ENCODE results near the gene SF3B5. TPM values are rescaled to one million over a fixed set of nuclear protein-coding genes. Genes with fewer than 3 reads are reported as not detected.
A peak's percentile ranks its signal among the peaks of the same experiment; 100 is the strongest.
"Not testable (repeated sequence)": the region's sequence is repeated elsewhere in the genome, so short reads cannot be mapped to it uniquely, and the experiment has no call there.

Gene SF3B5
- polyA plus RNA-seq, 12 donors = 82.1 to 98.7 (median 93.5) TPM; not detected in 1

DNA sequence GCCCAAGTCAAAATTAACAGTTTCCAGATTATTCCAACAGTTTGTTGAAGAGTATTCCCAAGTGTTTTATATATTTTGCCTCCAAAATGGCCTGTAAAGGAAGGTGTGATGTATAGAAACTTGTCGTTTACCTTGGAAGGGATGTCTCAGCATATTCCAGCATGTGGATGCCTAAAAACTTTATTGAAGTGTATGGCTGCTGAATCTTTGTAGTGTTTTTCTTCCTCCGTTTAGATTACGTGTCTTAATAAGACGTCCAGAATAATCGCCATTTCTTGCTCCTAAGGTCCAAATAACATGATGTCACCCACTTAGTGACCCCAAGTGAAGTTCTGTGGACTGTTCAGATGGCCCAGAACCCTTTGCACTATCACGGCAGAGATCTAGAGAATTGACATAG is 18.0 kb upstream of the SF3B5 start:
- DNase-seq = no peak

DNA sequence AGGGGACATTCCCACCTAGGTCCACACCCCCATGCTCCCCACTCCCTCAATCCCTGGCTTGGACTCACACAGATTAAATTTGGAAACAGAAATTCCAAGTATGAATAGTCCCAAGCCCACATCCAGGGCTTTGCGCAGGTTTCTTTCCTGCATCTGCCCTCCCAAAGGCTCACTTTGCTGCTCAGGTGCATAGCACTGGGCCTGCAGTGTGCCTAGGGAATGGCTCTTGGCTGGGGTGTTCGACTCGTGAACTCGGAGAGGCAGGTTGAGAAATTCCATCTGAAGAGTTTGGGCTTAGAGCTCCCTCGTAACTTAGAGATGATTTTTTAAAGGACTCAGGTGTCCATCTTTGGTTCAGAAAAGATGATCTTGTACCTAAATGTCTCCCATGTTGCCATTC is 14.8 kb upstream of the SF3B5 start:
- no peak for DNase-seq

DNA sequence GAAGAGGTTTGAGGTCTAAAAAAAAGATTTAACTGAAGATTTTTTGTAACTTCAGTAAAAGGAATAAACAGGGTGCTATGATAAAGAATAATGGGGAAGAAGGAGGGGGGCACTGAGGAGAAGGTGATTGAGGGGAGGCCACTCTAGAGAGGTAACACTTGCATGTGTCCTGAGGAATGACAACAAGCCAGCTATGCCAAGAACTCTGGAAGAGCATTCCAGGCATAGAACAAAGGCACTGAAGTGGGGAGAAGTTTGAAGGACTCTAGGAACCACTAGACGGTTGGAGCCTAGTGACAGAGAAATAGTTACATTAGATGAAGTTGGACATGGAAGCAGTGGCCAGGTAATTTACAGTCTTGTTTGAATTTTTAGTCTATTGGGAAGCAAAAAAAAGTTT is 10.8 kb upstream of the SF3B5 start:
- no peak for DNase-seq

DNA sequence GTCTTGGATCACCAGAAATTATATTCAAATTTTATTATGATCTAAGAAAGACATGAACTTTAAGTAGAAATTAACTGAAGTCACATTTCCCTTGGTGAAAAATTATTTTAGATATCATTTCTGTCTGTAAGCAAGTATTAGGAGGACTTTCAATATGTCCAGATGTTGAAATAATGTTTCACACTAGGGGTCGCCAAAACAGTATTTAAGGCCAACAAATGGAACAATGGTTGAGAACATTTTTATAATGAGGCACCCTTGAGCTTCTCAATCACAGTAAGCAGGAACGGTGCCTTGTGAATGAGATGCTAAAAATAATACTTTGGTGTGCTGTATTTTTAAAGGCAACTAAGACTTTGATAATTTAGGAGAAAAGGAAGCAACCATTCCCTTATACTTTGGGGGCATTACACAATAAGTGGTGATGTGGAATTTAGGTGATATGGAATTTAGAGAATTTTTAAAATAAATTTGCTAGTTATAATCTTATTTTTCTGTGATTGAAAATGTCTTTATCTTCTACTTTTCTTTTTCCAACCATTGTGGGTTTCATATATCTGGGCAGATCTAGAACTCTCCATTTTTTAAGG is 9.6 kb upstream of the SF3B5 start:
- DNase-seq = peak; percentile 84

DNA sequence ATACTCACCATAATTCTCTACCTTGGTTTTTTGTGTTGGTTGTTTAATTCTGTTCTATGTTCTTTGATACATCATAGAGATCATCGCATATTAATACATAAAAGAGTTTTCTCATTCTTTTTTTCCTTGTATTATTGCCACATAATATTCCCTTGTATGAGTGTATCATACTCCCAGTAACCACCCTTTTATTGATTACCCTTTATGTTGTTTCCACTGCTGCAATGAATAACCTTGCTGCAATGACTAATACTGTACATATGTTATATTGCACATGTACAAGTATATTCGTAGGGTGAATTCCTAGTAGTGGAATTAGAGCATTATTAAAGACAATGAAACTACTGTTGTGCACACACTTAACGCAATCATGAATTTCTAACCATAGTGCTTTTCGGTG is 9.1 kb upstream of the SF3B5 start:
- DNase-seq = no peak

DNA sequence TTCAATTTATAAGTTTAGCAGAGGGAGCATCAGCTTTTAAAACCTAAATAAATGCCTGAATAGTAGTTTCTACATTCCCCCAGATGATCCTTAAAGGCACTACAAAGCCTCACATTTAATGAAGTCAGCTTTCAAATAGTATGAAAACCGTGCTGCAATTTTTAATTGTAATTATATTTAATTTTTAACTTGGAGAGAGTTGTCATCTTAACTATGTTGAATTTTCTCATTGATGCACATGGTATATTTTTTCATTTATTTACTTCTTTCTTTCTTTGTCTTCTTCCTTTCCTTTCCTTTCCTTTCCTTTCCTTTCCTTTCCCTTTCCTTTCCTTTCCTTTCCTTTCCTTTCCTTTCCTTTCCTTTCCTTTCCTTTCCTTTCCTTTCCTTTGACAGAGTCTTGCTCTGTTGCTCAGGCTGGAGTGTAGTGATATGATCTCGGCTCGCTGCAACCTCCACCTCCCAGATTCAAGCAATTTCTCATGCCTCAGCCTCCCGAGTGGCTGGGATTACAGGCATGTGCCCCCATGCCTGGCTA is 7.7 kb upstream of the SF3B5 start:
- no peak for DNase-seq

DNA sequence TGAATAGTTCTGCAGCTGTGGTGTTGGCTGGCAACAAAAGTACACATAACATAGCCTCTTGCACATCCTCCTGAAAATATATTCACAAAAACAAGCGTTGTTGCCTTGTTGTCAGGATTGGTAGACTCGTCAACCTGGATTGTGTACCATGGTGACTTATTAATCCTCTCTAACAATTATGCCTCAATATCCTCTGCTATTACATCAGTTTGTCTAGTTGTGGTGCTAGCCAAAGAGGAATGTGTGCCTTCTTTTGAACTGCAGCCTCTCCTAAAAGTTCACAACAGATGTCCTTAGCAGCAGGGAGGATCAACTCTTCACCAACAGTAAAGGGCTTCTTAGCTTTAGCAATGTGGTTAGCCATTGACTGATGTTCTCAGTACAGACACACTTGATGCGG is 3.6 kb upstream of the SF3B5 start:
- no peak for DNase-seq

DNA sequence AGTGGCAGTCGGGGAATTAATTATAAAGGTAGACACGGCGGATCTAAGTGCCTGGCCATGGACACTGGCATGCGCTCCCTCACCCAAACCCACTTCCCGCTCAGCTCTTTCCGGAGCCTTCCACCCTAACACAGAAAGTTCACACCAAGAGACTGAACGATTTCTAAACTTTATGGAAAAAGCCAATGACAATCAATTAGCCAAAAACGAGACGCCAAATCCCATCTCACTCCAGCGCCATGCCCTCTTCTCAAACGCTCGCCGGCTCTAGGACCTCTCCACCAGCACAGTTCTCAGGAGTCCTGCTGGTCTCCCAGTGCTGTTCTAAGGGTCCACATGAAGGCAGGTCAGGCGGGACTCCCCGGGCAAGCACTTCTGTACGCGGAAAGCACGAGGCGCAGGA is 641 bp downstream of the SF3B5 start:
- DNase-seq = no peak

DNA sequence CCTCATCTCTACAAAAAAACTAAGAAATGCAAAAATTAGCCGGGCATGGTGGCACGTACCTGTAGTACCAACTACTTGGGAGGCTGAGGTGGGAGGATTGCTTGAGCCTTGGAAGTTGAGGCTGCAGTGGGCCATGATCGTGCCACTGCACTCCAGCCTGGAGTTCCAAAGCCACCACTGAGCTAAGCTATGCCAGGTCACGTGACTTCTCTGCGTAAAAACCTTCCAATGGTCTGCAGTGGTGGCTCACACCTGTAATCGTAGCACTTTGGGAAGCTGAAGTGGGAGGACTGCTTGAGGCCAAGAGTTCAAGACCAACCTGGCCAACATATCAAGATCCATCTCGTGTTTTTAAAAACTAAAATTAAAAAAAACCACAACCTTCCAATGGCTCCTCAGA is 1.7 kb downstream of the SF3B5 start:
- no peak for DNase-seq

DNA sequence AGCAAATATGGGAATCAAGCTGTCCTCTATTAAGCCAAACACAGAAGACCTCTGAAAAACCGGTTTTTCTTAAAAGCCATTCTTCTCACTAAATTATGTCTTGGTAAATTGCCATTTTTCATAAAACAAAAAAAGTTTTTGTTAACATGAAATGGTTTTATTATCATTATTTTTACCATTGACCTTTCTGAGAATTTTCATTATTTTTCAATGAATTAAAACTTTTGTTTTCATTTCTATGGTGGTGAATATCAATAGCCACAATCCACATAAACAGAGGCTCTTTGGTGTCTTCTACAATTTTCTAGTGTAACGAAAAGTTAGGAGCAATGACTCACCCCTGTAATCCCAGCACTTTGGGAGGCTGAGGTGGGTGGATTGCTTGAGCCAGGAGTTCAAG is 2.1 kb downstream of the SF3B5 start:
- no peak for DNase-seq

DNA sequence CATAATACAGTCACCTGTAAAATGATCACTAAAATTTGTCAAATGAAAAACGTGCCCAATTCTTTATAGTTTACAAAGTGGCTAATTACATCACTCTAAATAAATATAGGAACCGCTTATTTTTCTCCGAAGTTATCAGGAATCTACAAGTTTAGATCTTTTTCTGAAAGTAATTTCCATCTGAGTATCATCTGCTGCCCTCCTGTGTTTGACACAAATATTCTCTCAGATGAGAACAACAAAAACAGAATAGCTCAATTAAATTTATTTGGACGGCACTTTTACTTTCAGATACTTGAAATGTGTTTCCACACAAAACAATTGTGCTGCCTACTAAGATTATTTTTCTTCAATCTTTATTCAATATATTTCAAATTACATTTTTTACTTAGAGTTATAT is 5.0 kb downstream of the SF3B5 start:
- DNase-seq = no peak

DNA sequence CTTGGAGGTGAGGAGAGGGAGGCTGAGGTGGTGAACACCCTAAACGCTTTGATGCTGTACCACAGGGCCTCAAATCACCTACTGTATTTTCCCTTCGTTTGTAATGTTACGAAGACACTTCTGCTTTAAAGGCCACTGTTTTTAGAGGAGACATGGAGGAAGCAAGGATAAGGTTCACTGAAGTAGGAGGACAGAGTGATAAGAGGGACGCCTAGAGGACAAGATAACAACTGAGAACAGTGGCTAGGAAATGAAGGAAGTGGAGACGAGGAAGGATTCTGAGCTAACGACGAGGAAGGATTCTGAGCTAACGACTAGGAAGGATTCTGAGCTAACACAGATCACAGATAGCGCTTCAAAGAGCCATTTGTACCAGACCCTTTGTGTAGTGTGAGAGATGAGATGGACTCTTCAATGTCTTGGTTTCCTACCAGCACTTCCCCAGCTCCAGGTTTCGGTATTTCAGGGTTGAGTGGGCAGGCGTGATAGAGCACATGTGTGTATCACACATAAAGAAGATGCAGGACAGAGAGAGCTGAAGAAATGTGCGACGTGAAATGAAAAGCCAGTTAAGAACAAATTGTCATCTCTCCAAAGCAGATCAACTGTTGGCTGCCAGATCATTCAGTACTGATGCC is 7.5 kb downstream of the SF3B5 start:
- DNase-seq = no peak

DNA sequence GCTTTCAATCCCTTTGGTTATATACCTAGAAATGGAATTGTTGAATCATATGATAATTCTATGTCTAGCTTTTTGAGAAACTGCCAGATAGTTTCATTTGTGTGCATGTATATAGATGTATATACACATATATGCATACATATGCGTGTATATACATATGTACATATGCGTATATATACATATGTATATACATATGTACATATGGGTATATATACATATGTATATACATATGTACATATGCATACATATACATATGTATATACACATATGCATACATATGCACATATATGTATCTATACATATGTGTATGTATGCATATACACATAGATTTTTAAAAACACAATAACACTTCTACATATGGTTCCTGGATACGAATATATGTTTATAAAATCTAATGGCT is 8.4 kb downstream of the SF3B5 start:
- DNase-seq = no peak

DNA sequence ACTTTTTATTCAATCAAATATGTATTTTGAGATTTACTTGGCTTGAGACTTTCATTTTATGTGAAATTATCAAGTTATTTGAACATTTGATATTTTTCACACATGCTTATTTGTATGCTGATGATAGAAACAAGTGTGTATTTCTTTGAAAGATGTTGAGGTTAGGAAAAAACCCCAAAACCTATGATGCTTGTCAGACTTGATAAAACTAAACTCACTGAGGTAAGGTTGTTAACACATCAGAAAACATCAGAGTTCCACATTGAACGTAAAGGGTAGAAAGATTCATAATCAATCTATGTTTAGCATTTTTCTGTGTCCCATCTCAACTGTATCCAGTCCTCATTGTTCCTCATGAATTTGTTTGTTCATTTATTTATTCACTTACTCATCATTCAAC is 12.2 kb downstream of the SF3B5 start:
- no peak for DNase-seq

DNA sequence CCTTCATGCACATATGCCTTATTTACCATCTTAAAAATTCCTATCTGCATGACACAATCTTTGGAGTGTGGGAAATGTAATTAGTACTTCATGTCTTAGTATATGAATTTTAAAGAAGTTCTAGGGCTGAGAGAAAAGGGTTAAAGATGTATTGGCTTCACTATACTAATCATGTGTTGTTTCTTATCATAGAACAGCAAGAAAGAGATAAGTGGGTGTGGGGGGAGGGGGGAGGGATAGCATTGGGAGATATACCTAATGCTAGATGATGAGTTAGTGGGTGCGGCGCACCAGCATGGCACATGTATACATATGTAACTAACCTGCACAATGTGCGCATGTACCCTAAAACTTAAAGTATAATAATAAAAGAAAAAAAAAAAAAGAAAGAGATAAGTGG is 13.0 kb downstream of the SF3B5 start:
- DNase-seq = not testable (repeated sequence)

DNA sequence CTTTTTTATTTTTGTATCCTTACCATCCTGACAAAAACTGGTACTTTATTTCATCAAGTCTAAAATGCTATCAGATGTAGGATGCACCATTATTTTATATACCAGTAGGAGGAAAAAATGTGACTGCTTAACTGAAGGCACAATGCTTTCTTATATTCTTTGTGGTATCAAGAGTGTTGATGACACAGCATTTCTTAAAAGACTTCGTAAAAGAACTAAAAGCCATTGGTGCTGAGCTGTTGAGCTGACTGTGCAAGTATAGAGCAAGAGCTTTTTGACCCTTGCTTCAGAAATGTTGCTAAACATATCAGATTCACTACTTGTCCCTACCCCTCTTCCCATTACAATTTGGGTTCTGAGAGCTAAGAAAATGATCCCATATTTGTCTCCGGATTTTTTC is 17.5 kb downstream of the SF3B5 start:
- no peak for DNase-seq

DNA sequence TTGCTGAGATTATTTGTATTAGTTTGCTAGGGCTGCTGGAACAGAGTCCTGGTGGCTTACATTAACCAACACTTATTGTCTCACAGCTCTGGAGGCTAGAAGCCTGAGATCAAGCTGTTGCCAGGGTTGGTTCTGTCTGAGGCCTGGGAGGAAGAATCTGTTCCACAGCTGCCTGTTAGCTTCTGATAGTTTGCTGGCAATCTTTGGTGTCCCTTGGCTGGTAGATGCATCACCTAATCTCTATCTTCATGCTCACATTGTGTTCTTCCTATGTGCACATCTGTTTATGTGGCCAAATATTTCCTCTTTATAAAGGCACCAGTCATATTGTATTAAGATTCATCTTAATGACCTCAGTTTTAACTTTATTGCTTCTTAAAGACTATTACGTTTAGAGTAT is 19.5 kb downstream of the SF3B5 start:
- no peak for DNase-seq

DNA sequence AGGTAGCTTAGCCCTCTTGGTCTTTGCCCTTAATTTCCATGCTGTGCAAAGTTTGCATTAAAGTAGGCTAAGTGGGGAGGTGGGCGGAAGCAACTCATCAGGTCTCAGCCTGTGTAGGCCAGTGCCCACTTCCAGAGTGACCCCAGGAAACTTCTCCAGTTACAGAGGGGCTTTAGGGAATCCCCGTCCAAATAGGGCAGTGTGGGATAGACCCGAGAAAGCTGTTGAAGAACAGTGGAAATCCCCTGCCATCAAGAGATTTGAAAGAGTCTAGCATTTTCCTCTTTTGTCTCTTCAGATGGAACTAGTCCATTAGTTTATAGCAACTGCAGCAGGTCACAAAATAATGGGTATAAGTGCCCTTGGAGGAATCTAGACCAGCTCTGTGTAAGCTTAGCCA is 20.2 kb downstream of the SF3B5 start:
- no peak for DNase-seq

DNA sequence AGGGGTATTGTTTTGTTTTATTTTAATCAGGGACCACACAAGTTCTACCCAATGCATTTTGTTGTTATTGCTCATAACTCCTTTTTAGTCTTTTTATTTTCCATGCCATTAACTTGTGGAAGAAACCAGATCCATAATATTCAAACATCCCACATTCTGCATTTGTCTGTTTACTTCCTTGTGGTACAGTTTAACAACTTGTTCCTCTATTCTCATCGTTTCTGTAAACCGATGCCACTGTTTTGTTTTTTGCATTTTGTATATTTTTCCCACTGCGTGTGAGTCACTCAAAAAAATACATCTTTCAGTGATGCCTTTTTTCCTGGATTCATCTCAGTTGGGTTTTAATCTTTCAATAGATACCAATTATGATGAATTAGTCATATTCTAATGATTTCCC is 22.3 kb downstream of the SF3B5 start:
- no peak for DNase-seq

DNA sequence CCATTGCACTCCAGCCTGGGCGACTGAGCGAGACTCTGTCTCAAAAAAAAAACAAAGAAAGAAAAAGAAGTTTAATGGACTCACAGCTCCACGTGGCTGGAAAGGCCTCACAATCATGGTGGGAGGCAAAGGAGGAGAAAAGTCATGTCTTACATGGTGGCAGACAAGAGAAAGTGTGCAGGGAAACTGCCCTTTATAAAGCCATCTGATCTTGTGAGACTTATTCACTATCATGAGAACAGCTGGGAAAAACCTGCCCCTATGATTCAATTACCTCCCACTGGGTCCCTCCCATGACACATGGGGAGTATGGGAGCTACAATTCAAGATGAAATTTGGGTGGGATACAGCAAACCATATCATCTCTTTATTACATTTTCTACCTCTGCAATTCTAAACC is 25.9 kb downstream of the SF3B5 start:
- DNase-seq = no peak

DNA sequence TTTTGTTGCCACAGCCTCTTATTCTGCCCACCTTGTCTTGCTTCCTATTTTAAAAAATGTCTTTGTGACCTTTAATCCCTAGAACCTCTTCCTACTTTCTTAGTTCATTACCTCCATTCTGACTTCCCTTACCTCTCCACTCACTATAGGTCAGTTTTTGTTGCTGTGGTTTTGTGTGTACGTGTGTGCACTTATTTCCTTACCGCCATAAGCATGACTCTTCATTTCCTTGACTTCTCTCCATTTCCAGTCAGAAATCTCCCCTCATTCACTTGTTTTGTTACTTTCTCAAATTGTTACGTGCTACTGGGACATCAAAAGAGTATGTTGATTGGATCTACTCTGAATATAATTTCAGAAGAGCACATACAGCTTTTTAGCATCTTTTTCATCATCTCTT is 26.6 kb downstream of the SF3B5 start:
- no peak for DNase-seq

DNA sequence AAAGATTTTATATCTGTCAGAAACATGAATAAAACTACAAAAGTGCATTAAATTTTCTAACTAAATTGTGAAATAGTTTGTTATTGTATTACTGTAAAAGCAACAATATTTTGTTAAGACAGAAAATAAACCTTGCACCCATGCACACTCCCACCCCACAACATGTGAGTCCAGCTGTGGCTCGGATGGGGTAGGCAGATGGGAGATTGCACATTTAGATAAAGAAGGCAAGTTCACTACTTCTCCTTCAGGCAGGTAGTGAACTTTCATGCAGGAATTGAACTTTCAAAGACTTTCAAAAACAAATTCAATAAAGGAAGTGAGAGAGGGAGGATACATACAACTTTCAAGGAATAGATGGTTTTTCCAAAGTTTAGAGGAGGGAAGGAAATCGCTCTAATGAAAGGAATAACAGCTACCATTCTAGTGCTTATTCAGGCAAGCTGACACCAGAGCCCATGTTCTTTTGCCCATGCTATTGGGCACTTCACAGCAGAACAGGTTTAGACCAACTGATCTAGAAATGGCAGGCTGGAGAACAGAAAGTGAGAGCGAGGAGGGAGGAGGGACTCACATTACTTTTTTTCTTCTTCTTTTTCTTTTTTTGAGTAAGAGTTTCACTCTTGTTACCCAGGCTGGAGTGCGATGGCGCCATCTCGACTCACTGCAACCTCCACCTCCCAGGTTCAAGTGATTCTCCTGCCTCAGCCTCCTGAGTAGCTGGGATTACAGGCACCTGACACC is 28.5 kb downstream of the SF3B5 start:
- no peak for DNase-seq

DNA sequence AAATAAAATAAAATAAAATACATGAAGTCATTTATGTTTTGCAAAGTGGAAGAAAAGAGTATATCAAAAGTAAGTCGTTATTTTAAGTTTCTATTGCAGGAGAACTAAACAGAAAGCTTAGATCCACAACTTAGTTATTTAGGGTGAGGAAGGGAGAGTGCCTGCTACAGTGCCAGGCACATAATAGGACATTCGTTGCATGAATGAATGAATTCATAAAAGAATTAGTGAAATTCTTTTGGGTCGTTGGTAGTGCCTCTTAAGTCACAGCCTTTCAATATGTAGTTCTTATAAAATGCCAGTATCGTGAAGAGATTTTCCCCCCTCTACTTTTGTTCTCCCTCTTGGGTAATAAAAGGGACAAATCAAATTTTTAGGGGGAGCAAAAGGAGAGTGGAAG is 29.1 kb downstream of the SF3B5 start:
- no peak for DNase-seq

Data from muscle of arm (tissue), 12 donors.